Neural cell (in vitro differentiated cells): Measurements from ENCODE around the gene SLIT3.

Experiments used
- EP300 ChIP-seq: fragments of 450-650 bp; conservative IDR thresholded peaks from 2 replicates; pipeline ENCODE4 v1.6.1; 2014; ENCODE audit warnings: antibody characterized with exemption, mild to moderate bottlenecking, moderate library complexity; ENCODE audit not compliant: poor library complexity, severe bottlenecking
- EZH2 ChIP-seq: fragments of 200-600, 300-800 bp; shearing (Covaris generic), sonication (generic); IDR thresholded peaks from 2 replicates; pipeline ENCODE4 v1.6.1; 2014; ENCODE audit warnings: antibody characterized with exemption, low read length, borderline replicate concordance, mild to moderate bottlenecking; ENCODE audit not compliant: insufficient read depth, poor library complexity, severe bottlenecking
- TF ChIP-seq, protein P1 (sequence below): fragments of 450-650 bp; IDR thresholded peaks from 2 replicates; pipeline ENCODE4 v1.5.1; 2014; ENCODE audit warnings: antibody characterized with exemption, mild to moderate bottlenecking, moderate library complexity; ENCODE audit not compliant: poor library complexity, severe bottlenecking

DNA sequence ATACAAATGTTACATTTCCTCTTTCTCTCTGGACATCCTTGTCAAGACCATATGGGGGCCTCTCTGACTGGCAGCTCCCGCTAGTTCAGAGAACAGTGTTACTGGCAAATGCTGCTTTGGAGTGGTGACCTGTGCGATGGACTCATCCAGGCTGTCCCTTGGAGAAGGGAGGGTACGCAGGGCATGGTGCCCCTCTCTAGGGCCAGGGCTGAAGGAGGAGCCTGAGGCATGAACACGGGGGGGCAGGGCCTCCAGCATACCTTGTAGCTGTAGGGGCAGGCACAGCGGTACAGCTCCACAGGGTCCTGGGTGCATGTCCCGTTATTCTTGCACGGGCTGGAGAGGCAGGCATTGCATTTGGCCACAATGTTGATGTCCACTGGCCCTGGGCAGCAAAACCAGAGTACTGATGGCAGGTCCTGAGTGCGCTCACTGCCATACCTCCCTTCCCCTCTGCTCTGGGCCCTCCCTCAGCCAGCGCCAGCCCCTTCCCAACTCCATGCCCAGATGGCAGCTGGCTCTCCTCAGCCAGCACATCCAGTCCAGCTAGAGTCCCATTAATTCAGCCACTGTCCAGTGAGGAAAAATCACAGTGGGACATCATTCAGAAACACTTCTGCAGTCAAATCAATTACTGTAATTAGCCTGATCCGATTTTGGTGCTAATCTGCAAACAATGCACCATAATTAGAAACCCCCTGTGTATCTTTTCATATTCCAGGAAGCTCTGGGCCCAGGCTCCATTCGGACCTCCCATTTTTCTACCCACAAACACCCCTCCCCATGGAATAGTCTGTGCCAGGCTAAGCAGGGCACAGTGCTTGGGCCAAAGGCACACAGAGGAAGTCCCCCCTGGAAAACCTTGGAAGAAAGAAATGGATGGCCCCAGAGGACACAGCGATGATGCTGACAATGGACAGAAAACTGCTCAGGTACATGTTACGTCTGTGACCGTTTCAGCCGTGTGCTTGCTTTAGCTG, 592.9 kb downstream of the SLIT3 start:
- TF ChIP-seq EP300: no peak
- TF ChIP-seq, protein P1, sequence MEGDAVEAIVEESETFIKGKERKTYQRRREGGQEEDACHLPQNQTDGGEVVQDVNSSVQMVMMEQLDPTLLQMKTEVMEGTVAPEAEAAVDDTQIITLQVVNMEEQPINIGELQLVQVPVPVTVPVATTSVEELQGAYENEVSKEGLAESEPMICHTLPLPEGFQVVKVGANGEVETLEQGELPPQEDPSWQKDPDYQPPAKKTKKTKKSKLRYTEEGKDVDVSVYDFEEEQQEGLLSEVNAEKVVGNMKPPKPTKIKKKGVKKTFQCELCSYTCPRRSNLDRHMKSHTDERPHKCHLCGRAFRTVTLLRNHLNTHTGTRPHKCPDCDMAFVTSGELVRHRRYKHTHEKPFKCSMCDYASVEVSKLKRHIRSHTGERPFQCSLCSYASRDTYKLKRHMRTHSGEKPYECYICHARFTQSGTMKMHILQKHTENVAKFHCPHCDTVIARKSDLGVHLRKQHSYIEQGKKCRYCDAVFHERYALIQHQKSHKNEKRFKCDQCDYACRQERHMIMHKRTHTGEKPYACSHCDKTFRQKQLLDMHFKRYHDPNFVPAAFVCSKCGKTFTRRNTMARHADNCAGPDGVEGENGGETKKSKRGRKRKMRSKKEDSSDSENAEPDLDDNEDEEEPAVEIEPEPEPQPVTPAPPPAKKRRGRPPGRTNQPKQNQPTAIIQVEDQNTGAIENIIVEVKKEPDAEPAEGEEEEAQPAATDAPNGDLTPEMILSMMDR: no peak
- no peak for TF ChIP-seq EZH2
